ENCODE data around the gene GABPB1.

The GABPB1 gene

DNA sequence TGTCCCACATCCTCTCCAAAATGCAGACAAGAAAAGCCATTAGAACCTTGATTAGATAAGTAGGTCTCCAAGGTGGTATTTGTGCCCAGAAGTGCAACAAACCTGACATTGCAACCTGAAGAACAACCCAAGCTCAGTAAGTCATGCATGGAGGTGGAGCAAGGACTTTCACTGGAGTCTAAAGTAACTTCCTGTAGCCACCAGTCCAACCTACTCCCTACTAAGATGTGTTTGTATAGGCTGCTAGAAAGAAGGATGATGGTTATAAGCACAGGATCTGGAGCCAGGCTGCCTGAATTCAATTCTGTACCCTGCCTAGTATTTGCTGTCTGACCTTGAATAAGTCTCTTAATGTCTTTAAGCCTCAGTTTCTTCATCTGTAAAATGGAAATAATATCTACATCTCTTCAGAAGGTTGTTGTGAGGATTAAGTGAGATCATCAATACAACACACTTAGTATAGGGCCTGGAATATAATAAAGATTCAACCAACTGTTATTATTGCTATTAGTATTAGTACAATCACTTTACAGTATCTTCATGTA lies 121.7 kb downstream of the GABPB1 start:
- Histone ChIP-seq H3K4me1 (ENCODE audit: insufficient read depth, low read length) (no peaks in the 10 kb centered on the region), H3K9ac (ENCODE audit: low read depth, low read length) (no peak overlapping the region), H3K9me3 (ENCODE audit: control insufficient read depth, insufficient read depth, low read length) (no peaks in the 10 kb centered on the region), H3K36me3 (ENCODE audit: insufficient read depth, low read length) (no peaks in the 10 kb centered on the region)

- H3K36me3 ChIP-seq (ENCODE audit: insufficient read depth, low read length) = no peaks in the 10 kb centered on the region
- no peaks in the 10 kb centered on the region for H3K4me1 ChIP-seq (ENCODE audit: insufficient read depth, low read length)
- H3K9me3 ChIP-seq (ENCODE audit: control insufficient read depth, insufficient read depth, low read length) = no peaks in the 10 kb centered on the region
- H3K9ac ChIP-seq (ENCODE audit: low read depth, low read length) = no peak overlapping the region
Measured at GRCh38 chr15:50232791-50233190, 122.2 kb downstream of the GABPB1 start.

- H3K9me3 ChIP-seq (ENCODE audit: control insufficient read depth, insufficient read depth, low read length) = no peaks in the 10 kb centered on the region
Measured at GRCh38 chr15:50231761-50232160, 123.2 kb downstream of the GABPB1 start.

GRCh38 chr15:50229336-50229735 lies 125.7 kb downstream of the GABPB1 start:
- no peaks in the 10 kb centered on the region for H3K4me1 ChIP-seq (ENCODE audit: insufficient read depth, low read length)
- H3K9me3 ChIP-seq (ENCODE audit: control insufficient read depth, insufficient read depth, low read length) = no peaks in the 10 kb centered on the region
- H3K9ac ChIP-seq (ENCODE audit: low read depth, low read length) = no peak overlapping the region
- H3K36me3 ChIP-seq (ENCODE audit: insufficient read depth, low read length) = no peaks in the 10 kb centered on the region

More at GRCh38 chr15:50231761-50232160, 123.2 kb downstream of the GABPB1 start:
- Histone ChIP-seq H3K36me3 (ENCODE audit: insufficient read depth, low read length) (no peaks in the 10 kb centered on the region), H3K9ac (ENCODE audit: low read depth, low read length) (no peak overlapping the region), H3K4me1 (ENCODE audit: insufficient read depth, low read length) (no peaks in the 10 kb centered on the region)

DNA sequence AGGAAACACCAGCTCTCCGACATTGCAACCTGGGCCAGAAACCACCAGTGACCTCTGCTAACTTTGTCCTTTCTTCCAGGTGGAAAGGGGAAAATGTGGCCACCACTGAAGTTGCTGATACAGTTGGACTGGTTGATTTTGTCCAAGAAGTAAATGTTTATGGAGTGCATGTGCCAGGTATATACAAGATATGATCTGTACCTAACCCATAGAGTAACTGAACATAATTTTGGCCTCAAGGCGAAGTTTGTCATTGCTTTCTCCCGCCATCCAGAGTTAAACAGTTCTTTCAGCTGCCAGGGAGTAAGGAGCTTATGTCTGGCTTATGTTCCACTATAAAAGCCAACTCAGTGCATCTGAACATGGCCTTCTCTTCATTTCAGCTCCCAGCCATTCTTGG lies 126.1 kb downstream of the GABPB1 start:
- Histone ChIP-seq H3K9me3 (ENCODE audit: control insufficient read depth, insufficient read depth, low read length) (no peaks in the 10 kb centered on the region), H3K36me3 (ENCODE audit: insufficient read depth, low read length) (no peaks in the 10 kb centered on the region), H3K9ac (ENCODE audit: low read depth, low read length) (no peak overlapping the region), H3K4me1 (ENCODE audit: insufficient read depth, low read length) (no peaks in the 10 kb centered on the region)

DNA sequence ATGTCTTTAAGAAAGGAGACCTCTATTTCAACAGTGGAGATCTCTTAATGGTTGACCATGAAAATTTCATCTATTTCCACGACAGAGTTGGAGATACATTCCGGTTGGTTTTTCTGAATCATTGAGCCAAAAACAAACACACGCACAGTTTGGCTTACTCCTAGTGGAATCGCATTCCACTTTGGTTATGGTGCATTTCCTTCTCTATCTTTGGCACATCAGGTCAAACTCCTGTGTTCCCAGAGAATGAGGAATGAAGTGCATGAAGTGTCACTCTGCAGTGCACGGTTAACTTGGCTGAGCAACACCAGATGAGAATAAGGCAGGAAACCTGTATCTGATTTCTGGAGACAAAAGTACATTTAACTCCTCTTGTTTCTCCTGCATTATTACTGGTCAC lies 127.9 kb downstream of the GABPB1 start:
- Histone ChIP-seq H3K9ac (ENCODE audit: low read depth, low read length) (no peak overlapping the region), H3K36me3 (ENCODE audit: insufficient read depth, low read length) (no peaks in the 10 kb centered on the region), H3K4me1 (ENCODE audit: insufficient read depth, low read length) (no peaks in the 10 kb centered on the region), H3K9me3 (ENCODE audit: control insufficient read depth, insufficient read depth, low read length) (no peaks in the 10 kb centered on the region)

GRCh38 chr15:50225938-50226337 lies 129.1 kb downstream of the GABPB1 start:
- Histone ChIP-seq H3K4me1 (ENCODE audit: insufficient read depth, low read length) (no peaks in the 10 kb centered on the region), H3K36me3 (ENCODE audit: insufficient read depth, low read length) (no peaks in the 10 kb centered on the region), H3K9ac (ENCODE audit: low read depth, low read length) (no peak overlapping the region), H3K9me3 (ENCODE audit: control insufficient read depth, insufficient read depth, low read length) (no peaks in the 10 kb centered on the region)

Data from ES-I3 (cell line).